Measurements from ENCODE around the gene FTCD. TPM values are rescaled to one million over a fixed set of nuclear protein-coding genes. Genes with fewer than 3 reads are reported as not detected.

FTCD gene
- total RNA-seq, 1 donor from 2014 or later, result 8.8 TPM

- Mint-ChIP-seq H3K9me3 (peaks cover 7% of the 10 kb centered on the region), H3K4me3 (peak overlapping the region; percentile 55), H3K36me3 (peaks cover 14% of the 10 kb centered on the region), H3K27me3 (ENCODE audit: low read depth) (peaks cover 32% of the 10 kb centered on the region), H3K27ac (peak overlapping the region; percentile 22), H3K4me1 (peaks cover 3% of the 10 kb centered on the region)
- DNase-seq (ENCODE audit: low spot score in 2 of 2, unreplicated experiment in 2 of 2), result no peak
- TF ChIP-seq CTCF (IDR thresholded peaks at IDR 0.05; ENCODE audit: unreplicated experiment), result no peak
These were observed 58.6 kb downstream of the FTCD start for GRCh38 chr21:46096596-46097335.

- peaks cover 24% of the 10 kb centered on the region for H3K27me3 Mint-ChIP-seq (ENCODE audit: low read depth)
- no peak for TF ChIP-seq CTCF (IDR thresholded peaks at IDR 0.05; ENCODE audit: unreplicated experiment)
- peaks cover 3% of the 10 kb centered on the region for H3K4me1 Mint-ChIP-seq
- H3K9me3 Mint-ChIP-seq, result no peaks in the 10 kb centered on the region
- H3K27ac Mint-ChIP-seq, result peak overlapping the region; percentile 5
- DNase-seq (ENCODE audit: low spot score in 2 of 2, unreplicated experiment in 2 of 2), result peak in 1 of 2 experiments; percentile 31
- H3K36me3 Mint-ChIP-seq, result peaks cover 8% of the 10 kb centered on the region
- no peak overlapping the region for H3K4me3 Mint-ChIP-seq
These were observed 59.4 kb downstream of the FTCD start for GRCh38 chr21:46095814-46096595.

- Mint-ChIP-seq H3K4me3 (no peak overlapping the region), H3K36me3 (peaks cover 3% of the 10 kb centered on the region), H3K27ac (no peak overlapping the region), H3K27me3 (ENCODE audit: low read depth) (peaks cover 16% of the 10 kb centered on the region), H3K4me1 (peaks cover 3% of the 10 kb centered on the region), H3K9me3 (peaks cover 4% of the 10 kb centered on the region)
- DNase-seq (ENCODE audit: low spot score in 2 of 2, unreplicated experiment in 2 of 2), result no peak
- no peak for TF ChIP-seq CTCF (IDR thresholded peaks at IDR 0.05; ENCODE audit: unreplicated experiment)
These were observed 60.2 kb downstream of the FTCD start for GRCh38 chr21:46095083-46095719.

GRCh38 chr21:46094401-46095082 lies 60.8 kb downstream of the FTCD start:
- no peak for DNase-seq (ENCODE audit: low spot score in 2 of 2, unreplicated experiment in 2 of 2)
- Mint-ChIP-seq H3K4me1 (peaks cover 3% of the 10 kb centered on the region), H3K4me3 (no peak overlapping the region), H3K27me3 (ENCODE audit: low read depth) (peaks cover 10% of the 10 kb centered on the region), H3K27ac (no peak overlapping the region), H3K9me3 (peaks cover 11% of the 10 kb centered on the region), H3K36me3 (peaks cover 3% of the 10 kb centered on the region)
- no peak for TF ChIP-seq CTCF (IDR thresholded peaks at IDR 0.05; ENCODE audit: unreplicated experiment)

- H3K27ac Mint-ChIP-seq, result no peak overlapping the region
- H3K4me3 Mint-ChIP-seq, result no peak overlapping the region
- H3K4me1 Mint-ChIP-seq, result peaks cover 3% of the 10 kb centered on the region
- TF ChIP-seq CTCF (IDR thresholded peaks at IDR 0.05; ENCODE audit: unreplicated experiment), result no peak
- peaks cover 3% of the 10 kb centered on the region for H3K36me3 Mint-ChIP-seq
- H3K9me3 Mint-ChIP-seq, result peaks cover 13% of the 10 kb centered on the region
- DNase-seq (ENCODE audit: low spot score in 2 of 2, unreplicated experiment in 2 of 2), result no peak
- H3K27me3 Mint-ChIP-seq (ENCODE audit: low read depth), result peaks cover 4% of the 10 kb centered on the region
These were observed 61.5 kb downstream of the FTCD start for GRCh38 chr21:46093668-46094400.
